GM19025 (cell line): ENCODE data around the gene HTATSF1.

Experiments used
- ATAC-seq: cut with Tn5 transposase; IDR thresholded peaks from one replicate; pipeline ENCODE4 v1.9.1; 2021; ENCODE audit warnings: mild to moderate bottlenecking, low read depth, moderate library complexity; ENCODE audit not compliant: unreplicated experiment

Gene HTATSF1

DNA sequence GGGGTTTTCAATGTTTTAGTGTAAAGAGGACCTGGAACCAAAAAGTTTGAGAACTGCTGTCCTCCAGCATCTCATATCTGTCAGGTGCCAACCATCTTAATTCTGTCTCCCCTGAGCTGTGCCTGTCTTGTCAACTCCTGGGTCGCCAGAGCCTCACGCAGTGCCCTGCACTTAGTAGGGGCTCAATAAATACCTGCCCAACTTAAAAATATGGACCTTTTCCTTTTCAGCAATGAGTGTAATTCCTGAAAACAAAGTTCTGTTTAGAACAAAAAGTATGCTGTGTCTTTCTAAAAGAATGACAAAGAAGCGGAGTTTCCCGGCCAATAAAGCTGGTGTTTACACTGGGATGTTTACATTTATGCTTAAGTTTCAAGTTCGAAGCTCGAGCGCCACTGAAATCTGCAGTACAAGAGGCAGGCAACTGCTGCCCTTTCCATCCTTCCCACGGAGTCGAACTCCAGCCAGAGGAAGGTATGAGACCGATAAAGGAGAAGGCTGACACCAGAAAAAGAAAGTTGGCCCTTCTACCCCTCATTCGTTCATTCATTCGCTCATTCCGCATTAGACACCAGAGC is 1.1 kb upstream of the HTATSF1 start:
- peak; percentile 0 for ATAC-seq

DNA sequence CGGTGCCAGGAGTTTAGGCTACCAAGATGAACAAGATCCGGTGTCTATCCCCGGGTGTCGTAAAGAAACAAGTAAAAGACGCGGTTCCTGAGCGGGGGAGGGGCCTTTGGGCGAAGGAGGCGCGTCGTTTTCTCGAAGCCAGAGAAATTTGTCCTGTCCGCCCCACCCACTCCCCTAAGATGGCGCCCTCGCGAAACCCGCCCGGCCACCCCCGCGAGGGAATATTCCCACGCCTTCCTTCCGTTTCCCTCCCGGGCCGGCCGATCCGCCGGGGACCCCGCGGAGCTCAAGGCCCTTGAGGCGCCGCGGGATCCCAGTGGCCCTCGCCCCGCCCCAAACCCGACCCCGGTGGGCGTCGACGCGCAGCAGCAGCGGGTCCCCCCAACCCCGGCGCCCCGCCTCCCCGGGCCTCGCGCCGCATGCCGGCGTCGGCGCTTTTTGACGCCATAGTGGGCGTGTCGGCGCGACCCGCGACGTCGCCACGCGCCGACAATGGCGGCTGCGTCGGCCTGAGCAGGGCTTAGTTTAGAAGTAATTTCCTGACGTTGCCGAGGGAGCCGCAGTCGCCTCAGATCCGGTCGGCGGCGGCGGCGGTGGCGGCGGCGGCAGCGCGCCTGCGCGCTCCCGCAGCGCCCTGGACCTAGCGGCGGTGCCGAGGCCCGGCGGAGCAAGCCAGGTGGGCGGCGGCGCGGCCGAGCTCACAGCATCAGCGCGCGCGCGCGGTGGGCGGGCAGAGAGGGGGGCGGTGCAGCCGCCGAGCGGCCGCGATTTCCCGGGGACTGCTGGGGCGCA is 432 bp upstream of the HTATSF1 start:
- peak; percentile 82 for ATAC-seq

DNA sequence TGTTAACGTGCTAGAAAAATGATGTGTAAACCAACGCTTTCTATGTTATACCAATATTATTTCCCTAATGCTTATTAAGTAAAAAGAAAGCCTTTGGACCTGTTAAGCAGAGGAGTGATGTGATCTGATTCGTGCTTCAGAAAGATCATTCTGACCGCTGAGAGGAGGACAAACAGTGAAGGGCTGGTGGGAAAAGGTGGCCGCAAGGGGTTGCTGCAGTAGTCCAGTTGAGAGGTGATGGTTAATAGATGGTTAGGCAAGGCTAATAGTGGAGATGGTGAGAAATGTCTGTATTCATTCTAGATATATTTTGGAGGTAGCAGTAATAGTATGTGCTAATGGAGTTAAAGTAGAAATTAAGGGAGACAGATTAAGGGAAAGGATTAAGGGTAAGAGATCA is 21.7 kb downstream of the HTATSF1 start:
- ATAC-seq, result no peak

DNA sequence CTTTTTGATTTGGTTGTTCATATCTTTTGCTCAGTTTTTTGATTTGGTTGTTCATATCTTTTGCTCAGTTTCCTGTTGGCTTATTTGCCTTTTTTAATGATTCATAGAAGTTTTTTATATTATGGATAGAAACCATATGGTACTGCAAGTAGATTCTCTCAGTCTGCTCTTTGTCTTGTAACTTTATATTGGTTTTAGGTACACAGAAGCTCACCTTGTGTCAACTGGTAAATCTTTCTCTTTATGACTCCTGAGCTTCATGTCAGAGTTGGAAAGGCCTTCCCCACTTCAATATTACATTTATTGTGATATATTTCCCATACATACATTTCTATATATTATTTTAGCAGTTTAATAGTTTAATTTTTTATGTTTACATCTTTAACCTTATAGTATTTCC is 26.4 kb downstream of the HTATSF1 start:
- ATAC-seq, result no peak

- ATAC-seq, result no peak
These were observed 28.6 kb downstream of the HTATSF1 start for GRCh38 chrX:136525738-136526606.

DNA sequence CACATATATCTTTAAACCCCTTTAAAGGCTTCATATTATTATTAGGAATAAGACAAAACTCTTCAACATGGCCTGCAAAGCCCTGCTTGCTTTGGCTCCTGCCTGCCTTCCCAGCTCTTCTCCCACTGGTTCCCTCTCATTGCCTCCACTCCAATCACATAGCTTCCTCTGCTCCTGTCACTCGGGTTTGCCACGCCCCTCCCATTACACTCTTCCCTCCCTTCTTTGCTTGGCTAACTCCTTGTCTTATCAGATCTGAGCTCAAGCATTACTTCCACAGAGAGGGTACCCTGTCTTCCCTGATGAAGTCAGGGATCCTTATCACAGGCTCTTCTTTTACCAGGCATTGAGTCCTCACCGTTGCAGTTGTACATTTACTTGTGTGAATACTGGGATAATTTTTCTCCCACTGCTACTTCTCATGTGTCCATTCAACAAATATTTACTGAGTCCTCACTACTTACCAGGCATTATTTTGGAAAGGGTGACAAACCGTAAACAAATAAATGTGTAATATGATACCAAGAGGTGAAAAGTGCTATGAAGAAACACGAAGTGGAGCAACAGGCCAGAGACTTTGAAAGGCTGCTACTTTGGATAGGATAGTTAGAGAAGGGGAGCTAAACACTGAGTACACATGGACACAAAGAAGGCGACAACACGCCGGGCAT is 31.4 kb downstream of the HTATSF1 start:
- no peak for ATAC-seq

DNA sequence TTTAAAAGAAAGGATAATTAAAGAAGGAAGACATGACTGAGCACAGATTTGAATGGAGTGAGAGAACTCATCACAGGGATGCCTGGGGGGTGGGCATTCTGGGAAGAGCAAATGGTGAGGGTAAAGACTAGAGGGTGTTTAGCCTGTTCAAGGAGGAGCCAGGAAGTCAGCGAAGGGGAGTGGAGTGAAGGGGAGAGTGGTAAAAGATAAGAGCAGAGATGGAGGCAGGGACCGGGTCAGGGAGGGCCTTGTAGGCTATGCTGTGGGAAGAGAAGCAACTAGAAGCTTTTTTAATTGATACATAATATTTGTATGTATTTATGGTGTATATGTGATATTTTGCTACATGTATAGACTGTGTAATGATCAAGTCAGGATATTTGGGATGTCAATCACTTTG is 32.4 kb downstream of the HTATSF1 start:
- ATAC-seq, result no peak

GRCh38 chrX:136531951-136532350 is 34.6 kb downstream of the HTATSF1 start, which contains the start of gene VGLL1:
Gene VGLL1, plus strand, starts transcription at chrX:136532215. Its CDS starts 3,806 bp downstream, at chrX:136536021.
- no peak for ATAC-seq

DNA sequence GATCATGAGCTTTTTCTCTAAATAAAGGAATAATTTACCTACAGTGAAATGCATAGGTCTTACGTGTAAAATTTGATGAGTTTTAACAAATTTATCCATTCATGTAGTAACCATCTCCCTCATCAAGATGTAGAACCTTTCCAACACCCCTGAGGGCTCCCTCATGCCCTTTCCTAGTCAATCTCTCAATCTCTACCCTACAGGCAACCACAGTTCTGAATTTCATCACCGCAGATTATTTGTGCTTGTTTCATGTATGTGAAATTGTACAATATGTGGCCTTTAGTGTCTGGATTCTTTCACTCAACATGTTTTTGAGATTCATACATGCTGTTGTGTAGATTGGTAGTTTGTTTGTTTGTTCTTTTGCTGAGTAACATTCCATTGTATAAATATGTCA is 36.7 kb downstream of the HTATSF1 start:
- no peak for ATAC-seq

GRCh38 chrX:136538811-136539210 is 41.4 kb downstream of the HTATSF1 start:
- ATAC-seq, result no peak

DNA sequence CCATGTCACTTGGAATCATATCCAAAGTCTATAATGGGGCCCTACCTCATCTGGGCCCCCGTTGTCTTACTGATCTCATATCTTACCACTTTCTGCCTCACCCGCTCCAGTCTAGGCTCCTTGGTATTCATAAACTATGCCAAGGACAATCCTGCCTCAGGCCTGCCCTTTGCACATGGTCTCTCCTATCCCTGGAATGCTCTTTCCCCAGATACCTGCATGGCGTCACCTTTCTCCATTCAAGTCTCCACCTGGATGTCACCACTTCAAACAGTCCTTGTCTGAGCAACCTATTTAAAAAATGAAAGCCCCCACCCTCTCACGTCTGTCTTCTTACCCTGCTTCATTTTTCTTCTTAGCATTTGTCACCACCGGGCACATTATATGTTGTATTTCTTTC is 42.8 kb downstream of the HTATSF1 start:
- ATAC-seq, result no peak

DNA sequence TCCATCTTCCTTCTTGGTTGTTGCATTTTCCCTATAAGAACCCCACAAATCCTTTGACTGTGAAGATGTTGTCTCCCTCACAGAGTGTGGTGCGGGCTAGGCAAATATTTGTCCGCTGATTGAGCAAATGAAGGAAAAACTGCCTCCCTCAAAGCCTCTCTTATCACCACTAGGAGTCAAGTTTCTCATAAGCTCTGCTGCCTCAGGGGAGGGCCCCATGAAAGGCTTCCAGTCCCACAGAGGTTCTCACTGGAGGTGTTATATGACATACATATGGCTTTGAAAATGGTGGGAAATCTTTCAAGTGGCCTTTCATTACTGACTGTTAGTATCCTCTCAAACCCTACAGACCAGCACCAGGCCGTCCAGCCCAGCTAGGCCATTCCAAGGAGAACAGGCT is 43.9 kb downstream of the HTATSF1 start:
- no peak for ATAC-seq

GRCh38 chrX:136542281-136542680 is 44.9 kb downstream of the HTATSF1 start:
- ATAC-seq, result no peak

DNA sequence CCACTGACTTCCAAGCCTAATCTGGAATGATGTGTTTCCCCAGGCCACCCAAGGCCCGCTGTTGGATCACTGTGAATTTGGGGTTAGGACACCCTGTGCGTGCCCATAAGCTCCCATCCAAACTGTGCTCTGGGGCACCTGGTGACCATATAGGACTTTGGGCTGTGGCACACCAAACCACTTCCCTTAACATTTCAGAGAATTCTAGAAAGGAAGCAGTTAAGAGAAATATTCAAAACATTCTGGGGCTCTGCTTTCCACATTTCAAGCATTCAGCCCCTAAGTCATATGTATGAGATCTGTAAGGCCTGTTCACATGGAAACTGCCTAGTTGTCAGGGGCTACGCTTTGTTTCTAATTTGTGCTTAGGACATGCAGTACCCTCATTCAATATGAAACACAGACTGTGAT is 49.0 kb downstream of the HTATSF1 start:
- no peak for ATAC-seq

DNA sequence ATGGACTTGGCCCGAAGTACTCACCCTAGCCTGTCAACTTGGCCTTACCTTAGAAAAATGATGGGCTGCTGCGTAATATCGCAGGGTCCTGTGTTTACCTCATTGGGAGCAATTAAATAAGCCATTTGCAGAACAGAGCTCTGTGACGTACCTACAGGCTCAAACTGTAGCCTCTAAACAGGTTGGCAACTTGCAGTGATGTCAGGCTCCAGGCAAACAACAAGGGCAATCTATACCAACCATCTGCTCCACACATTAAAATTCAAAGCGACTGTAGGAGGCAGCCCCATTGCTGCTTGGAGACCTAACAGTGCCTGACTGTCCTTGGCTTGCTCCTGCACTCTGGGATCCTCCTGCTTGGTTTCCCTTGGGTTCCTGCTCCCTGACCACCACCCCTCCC is 51.8 kb downstream of the HTATSF1 start:
- no peak for ATAC-seq

DNA sequence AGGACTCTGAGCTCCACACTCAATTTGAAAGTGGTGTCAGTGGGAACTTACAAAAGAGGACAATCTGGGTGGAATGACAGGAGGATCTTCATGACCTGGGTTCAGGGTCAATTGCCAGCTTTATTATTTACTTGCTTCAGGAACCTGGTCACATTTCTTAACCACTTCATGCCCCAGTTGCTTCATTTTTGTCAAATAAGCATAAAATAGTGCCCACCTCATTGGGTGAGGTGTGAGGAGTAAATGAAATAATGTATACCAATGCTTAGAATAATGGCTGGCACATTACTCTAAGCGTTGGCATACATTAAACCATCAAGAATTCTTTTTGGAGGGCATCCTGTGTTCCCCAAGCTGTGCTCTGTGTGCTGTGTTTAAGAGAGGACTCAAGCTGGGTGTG is 54.0 kb downstream of the HTATSF1 start:
- no peak for ATAC-seq

DNA sequence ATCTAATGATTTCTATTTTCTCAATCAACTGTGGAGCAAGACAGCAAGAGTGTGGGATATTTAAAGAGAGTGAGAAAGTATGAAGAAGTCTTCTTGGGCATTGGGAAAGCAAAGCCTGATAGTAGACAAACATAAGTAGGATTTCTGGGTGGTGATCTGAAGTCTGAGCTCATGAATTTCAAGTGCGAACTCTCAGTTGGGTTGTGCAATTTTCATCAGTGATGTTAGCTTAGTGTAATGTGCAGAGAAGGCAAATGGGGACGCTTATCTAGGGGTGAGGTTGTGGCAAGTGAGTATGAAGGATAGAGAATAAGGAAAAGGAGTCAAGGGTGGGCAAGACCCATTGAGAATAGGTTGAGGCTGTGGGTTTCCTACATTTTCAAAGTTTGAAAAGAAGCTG is 58.3 kb downstream of the HTATSF1 start:
- no peak for ATAC-seq
